BJ (cell line): Measurements from ENCODE around the gene VAV2. TPM values are rescaled to one million over a fixed set of nuclear protein-coding genes. Genes with fewer than 3 reads are reported as not detected.

Source experiments
- CTCF ChIA-PET: fragments of 350-600 bp; formaldehyde crosslinking; extraction: SDS; loops from one replicate; lab custom pipeline; 2021; ENCODE audit warnings: antibody characterized with exemption, inconsistent platforms; lab: Yijun Ruan, JAX
- POLR2A ChIA-PET: fragments of 300-600 bp; sonication (Branson Sonifier 250); formaldehyde crosslinking; extraction: SDS; loops from one replicate; lab custom pipeline; 2021; ENCODE audit warnings: antibody characterized with exemption; lab: Charles Lee
- DNase-seq: peaks from one replicate; pipeline ENCODE4 v3.0.0-alpha.2; 2011; ENCODE audit warnings: low read depth
- H3K27me3 ChIP-seq: 2 replicates; pipeline ENCODE4 v1.6.0; 2011; ENCODE audit warnings: low read length; ENCODE audit not compliant: control insufficient read depth, insufficient read depth
- H3K36me3 ChIP-seq: 2 replicates; pipeline ENCODE4 v1.5.1; 2011; ENCODE audit warnings: low read length; ENCODE audit not compliant: control insufficient read depth, insufficient read depth
- H3K4me3 ChIP-seq: 2 replicates; pipeline ENCODE4 v1.5.1; 2011; ENCODE audit warnings: low read depth, mild to moderate bottlenecking, control low read depth, low read length
- CTCF ChIP-seq: IDR thresholded peaks from 2 replicates; pipeline ENCODE4 v1.5.1; 2011; ENCODE audit warnings: low read depth, mild to moderate bottlenecking, control low read depth, inconsistent platforms, low read length, moderate library complexity; ENCODE audit not compliant: insufficient read depth
- polyA plus RNA-seq: library from polyadenylated mRNA; depleted of rRNA; stranded (reverse); fragments of >200 nt; gene quantifications from 2 replicates; pipeline ENCODE4 v1.2.3, GENCODE V29; 2011

The VAV2 gene
- polyA plus RNA-seq, 1 experiment = 9.9 TPM

DNA sequence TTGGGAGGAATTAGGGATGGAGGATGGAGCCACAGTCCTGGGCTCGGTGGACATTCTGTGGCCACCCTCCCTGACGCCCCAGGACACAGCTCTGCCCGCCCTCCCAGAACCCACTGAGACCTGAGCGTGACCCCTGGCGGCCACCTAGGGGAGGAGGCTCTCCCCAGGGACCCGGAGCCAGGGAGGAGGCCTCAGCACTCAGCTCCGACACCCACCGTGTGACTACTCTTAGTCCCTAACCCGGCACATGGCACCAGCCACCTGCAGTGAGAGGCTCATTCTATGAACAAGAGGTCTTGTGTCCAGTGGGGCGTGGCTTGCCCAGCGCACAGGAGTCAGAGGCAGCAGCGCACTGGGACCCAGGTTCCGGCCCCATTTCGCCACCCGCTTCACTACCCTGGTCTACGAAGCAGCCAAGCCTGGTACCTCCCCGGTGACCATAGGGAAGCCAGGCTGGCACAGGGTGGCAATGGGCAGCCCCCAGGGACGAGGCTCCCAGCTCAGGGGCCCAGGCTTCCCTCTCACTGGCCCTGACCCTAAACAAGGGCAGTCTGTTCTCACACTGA lies 264.2 kb downstream of the VAV2 start:
- no peak for TF ChIP-seq CTCF
- Histone ChIP-seq H3K27me3 (no peaks in the 10 kb centered on the region; the same call in none of the 2 replicates), H3K36me3 (no peaks in the 10 kb centered on the region), H3K4me3 (no peak overlapping the region)
- no peak for DNase-seq
- POLR2A ChIA-PET = no interaction called here
- CTCF ChIA-PET = interaction anchor here (0.6 to 4.2 kb wide), 10 partner anchors 7 to 197 kb away, joined by 3 to 33 read pairs (median 4); partner anchors contain the start of genes ADAMTSL2 and SARDH

- ChIA-PET POLR2A (no interaction called here), CTCF (interaction anchor here (0.6 to 4.2 kb wide), 13 partner anchors 8 to 395 kb away, joined by 3 to 33 read pairs (median 3); partner anchors contain the start of genes ADAMTSL2, SARDH and SLC2A6)
- TF ChIP-seq CTCF = no peak
- Histone ChIP-seq H3K4me3 (no peak overlapping the region), H3K27me3 (no peaks in the 10 kb centered on the region; the same call in none of the 2 replicates), H3K36me3 (no peaks in the 10 kb centered on the region)
- no peak for DNase-seq
Observed at GRCh38 chr9:133727277-133727875, 264.7 kb downstream of the VAV2 start.

DNA sequence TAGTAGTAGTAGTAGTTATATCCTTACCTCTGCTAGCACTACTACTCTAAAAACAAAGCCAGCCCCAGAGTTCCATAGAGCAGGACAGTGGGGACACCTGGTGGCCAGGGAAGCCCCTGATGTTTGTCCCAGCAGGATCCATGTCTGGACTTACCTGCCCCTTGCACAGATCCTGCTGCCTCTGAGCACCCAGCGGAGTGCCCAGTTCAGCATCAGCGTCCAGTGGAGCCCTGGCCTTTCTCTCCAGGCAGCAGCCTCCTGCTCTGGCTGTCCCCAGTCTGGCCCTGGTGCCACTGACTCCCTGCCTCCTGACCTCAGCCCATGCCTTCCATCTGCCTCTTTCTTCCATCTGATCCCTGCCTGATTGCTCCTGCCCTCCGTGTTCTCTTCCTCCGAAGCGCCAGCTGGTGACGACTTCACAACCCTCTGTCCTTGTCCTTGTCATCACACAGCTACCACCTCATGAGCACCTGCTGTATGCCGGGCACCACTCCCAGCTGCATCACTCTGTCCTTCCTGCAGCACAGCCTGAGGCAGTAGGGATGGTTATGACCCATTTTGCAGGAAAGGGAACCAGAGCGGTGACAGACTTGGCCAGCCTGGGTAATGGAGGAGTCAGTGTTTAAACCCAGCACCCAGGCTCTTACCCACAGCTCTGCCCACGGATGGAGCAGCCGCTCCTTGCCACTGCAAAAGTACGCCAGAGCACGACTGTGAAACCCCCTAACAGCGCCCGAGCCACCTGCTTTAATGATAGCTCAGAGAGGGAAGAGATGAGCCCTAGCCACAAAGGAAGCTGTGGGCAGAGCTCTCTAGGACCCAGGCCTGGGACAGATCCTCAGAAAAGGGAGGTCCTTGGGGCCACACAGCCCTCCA lies 265.5 kb downstream of the VAV2 start:
- CTCF ChIA-PET = interaction anchor here (0.6 to 4.2 kb wide), 13 partner anchors 8 to 394 kb away, joined by 3 to 33 read pairs (median 3); partner anchors contain the start of genes ADAMTSL2, SARDH and SLC2A6
- Histone ChIP-seq H3K4me3 (no peak overlapping the region), H3K27me3 (no peaks in the 10 kb centered on the region; the same call in none of the 2 replicates), H3K36me3 (no peaks in the 10 kb centered on the region)
- POLR2A ChIA-PET = no interaction called here
- DNase-seq = no peak
- TF ChIP-seq CTCF = peak; percentile 61

DNA sequence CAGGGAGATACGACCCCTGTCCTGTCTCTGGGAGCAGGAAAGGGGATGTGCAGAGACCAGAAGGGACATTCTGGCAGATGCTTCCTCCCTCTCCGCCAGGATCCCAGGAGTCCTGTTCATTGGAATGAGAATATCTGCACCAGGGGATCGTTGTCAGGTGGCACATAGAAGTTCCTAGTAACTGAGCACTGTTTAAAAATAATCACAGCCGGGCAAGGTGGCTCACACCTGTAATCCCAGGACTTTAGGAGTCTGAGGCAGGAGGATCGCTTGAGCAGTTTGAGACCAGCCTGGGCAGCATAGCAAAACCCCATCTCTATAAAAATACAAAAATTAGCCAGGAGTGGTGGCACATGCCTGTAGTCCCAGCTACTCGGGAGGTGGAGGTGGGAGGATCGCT lies 266.2 kb downstream of the VAV2 start:
- Histone ChIP-seq H3K27me3 (no peaks in the 10 kb centered on the region; the same call in none of the 2 replicates), H3K36me3 (no peaks in the 10 kb centered on the region), H3K4me3 (no peak overlapping the region)
- DNase-seq = no peak
- ChIA-PET POLR2A (no interaction called here), CTCF (interaction anchor here (0.6 to 3.9 kb wide), 4 partner anchors 17 to 193 kb away, joined by 3 to 33 read pairs (median 4); partner anchors contain the start of gene ADAMTSL2)
- no peak for TF ChIP-seq CTCF
